DMS114 treated with DMSO at 0.1 percent for 48 hours (cell line): ENCODE data around the gene UBTF.

Experiments used
- DNase-seq: peaks from one replicate; lab custom pipeline; 2025; ENCODE audit not compliant: unreplicated experiment; lab: John Stamatoyannopoulos, UW

The UBTF gene

DNA sequence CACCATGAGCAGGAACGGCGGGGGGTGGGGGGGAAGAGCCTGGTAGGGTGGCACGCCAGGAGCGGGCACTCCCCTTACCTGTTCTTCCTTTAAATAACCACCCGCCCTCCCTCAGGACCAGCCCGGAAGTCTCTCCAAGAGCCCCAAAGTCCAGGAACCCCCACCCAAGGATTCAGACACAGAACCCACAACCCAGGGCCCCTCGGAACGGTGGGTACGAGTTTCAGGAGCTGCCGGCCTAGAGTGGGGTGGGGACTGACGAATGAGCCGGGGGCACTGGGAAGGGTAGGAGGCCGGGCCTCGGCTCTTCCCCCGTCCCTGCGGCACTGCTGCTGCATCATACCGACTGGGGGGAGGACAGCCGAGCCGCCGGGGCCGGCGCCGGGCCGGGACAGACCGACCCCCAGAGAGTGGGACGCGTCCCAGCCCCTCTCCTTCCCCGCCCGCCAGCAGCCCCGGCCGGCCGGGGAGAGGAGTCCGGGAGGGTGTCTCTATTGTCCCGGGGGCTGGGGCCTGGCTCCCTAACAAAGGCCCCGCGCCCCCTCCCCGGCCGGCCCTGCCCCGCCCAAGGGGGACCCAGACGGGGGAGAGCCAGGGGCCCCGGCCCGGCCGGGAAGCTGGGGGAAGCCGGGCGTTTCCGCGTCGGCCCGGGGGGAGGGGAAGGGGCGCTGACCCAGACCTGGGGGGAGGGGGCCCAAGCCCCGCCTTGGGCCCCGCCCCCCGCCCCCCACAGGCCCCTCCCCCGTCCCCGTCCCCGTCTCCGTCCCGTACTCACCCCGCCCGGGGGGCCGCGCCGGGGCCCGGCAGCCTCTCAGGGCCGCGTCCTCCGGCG is 20.5 kb downstream of the UBTF start:
- DNase-seq, result no peak

DNA sequence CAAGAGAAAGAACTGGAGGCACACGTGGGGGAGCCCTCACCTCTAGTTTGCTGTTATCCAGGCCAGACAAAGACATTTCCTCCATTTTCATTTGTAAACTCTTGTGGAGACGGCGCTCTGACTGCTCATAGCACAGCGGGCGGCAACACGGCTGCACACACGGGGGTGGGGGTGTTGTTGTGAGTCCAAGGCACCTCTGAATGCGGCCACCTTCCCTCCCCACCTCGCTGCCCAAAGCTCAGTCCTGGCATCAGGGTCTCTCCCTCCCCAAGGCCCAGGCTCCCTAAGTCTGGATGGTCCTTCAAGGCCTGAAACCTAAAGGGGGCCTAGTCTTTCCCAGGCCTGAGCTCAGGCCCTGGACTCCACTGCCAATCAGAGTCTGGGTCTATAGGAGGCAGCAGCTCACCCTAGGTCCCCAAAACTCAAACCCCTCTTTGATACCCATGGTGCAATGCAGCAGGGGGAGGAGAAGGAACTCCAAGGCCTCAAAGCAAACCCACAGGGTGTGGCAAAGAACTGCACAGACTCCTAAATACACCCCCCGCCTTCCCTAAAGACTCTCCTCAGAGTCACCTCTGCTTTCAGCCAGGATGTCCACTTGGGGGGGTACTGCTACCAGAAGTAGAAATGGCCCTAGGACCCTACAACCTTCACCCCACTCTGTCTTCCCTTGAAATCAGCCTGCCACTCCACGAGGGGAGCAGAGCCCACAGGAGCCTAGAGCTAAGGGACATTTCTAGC is 21.3 kb downstream of the UBTF start:
- no peak for DNase-seq

- no peak for DNase-seq
These were observed 22.4 kb downstream of the UBTF start for GRCh38 chr17:44197107-44197506.

DNA sequence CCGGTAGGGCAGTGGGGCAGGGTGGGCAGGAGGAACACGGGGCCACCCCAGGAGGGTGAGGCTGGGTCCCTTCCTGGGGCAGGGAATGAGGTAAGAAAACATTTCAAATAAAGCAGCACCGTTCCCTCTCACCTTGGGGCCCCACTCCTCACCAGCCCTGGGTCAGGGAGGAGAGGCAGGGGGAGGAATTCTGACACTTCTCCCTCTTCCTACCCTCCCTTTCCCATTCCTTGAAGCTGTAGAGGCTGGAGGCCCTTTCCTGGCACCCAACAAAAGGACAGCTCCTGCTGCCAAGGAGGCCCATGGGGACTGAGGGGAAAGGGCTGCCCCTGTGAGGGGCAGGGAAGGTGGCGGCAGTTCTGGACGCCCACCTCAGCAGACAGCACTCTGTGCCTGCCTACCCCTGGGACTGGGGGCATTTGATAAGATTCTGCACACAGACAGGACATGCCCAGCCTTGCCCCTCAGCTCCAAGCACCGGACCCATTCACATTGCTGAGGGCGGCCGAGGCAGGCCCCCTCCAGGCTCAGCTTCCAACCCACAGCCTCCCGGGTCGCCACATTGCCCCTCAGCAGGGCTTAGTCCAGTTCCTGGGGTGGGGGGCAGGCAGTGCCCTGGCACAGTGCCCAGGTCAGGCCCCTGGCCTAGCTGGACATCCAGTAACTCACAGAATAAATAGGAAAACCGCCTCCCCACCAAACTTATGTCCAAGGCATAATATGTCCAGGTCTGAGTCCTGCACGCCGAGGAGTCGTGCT is 26.0 kb downstream of the UBTF start:
- DNase-seq, result no peak

- no peak for DNase-seq
These were observed 26.7 kb downstream of the UBTF start for GRCh38 chr17:44192750-44193149.

DNA sequence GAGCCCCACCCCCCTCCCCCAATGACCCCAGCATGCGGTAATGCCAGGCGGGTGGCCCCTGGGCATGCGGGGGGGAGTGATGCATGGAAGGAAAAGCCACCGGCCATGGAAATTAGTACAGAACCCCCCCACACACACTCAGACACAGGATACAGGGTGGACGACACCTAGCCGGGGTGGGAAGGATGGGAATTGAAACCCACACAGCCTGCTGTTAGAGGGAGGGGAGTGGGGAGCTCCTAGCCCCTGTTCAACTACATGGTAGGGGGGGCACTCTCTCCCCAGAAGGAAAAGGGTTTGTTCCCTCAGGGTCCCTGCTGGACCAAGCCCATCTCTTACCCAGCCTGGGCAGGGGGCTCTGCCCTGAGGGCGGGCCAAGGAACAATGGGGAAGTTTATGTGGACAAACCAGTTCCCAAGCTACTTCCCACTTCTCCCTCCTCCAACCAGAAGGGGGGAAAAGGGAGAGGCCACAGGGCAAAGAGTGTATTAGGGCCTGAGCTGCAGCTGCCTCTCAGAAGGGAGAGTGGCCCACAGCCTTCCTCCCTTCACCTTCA is 27.5 kb downstream of the UBTF start:
- no peak for DNase-seq

- DNase-seq, result no peak
These were observed 28.1 kb downstream of the UBTF start for GRCh38 chr17:44191369-44191768.

DNA sequence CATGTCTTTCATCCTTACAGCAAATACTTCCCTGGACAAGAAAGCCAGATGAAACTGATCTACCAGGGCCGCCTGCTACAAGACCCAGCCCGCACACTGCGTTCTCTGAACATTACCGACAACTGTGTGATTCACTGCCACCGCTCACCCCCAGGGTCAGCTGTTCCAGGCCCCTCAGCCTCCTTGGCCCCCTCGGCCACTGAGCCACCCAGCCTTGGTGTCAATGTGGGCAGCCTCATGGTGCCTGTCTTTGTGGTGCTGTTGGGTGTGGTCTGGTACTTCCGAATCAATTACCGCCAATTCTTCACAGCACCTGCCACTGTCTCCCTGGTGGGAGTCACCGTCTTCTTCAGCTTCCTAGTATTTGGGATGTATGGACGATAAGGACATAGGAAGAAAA is 29.0 kb downstream of the UBTF start:
- DNase-seq, result no peak

DNA sequence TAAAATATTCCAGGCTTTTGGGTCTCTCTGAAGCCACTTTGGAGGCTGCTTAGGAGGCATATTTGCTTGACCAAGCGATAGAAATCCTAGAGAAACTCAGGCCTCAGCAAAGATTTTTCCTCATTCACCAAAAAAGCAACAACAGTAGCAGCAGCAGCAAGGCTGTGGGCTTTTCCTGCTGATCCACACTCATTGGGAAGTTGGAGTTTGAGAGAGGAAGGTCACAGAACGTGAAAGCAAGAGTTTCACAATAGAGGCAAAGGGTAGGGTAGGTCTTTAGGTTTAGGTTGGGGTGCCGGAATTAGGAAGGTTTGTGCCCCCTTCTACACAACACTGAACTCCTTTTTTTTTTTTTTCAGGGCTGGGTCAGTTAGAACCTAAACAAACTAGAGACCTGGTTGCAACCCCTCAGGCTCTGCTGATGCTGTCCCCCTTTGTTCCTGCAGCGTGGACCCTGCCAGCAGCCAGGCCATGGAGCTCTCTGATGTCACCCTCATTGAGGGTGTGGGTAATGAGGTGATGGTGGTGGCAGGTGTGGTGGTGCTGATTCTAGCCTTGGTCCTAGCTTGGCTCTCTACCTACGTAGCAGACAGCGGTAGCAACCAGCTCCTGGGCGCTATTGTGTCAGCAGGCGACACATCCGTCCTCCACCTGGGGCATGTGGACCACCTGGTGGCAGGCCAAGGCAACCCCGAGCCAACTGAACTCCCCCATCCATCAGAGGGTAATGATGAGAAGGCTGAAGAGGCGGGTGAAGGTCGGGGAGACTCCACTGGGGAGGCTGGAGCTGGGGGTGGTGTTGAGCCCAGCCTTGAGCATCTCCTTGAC is 30.7 kb downstream of the UBTF start:
- DNase-seq, result no peak

DNA sequence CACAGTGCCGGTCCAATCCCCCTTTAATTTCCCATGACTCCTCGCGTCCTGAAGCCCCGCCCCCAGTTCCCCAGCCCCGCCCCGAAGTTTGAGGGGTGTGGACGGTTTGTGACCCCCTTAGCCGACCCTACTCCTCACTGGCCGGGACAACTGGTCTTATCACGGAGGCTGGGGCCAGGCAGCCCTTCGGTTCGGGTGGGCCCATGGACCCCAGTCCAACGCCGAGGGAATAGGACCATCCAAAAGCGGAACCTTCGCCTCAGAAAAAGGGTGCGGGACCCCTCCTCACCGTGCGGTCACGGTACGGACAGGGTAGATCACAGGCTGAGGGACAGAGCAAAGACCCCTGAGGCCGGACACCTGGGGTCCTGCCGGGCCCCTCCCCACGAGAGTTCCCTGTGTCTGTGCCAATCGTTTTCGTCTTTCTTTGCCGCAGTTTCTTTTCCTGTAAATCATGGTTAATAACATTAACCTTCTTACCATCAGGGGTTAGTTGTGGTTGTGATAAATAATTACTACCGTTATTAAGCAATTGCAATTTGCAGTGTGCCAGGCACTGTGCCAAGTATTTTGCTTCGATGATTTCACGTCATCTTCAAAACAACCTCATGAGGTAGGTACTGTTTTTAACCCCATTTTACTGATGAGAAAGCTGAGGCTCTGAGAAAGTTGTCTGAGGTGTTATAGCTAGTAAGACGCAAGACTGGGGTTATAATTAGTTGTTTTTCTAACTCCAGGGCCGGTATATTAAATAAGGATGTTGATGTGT is 32.2 kb downstream of the UBTF start:
- DNase-seq, result no peak

- DNase-seq, result peak; percentile 99
These were observed 33.0 kb downstream of the UBTF start, which contains the start of gene TMUB2 for GRCh38 chr17:44186307-44187130. TMUB2 (plus strand) TSS chr17:44186972; CDS start chr17:44187709, 737 bp downstream.

DNA sequence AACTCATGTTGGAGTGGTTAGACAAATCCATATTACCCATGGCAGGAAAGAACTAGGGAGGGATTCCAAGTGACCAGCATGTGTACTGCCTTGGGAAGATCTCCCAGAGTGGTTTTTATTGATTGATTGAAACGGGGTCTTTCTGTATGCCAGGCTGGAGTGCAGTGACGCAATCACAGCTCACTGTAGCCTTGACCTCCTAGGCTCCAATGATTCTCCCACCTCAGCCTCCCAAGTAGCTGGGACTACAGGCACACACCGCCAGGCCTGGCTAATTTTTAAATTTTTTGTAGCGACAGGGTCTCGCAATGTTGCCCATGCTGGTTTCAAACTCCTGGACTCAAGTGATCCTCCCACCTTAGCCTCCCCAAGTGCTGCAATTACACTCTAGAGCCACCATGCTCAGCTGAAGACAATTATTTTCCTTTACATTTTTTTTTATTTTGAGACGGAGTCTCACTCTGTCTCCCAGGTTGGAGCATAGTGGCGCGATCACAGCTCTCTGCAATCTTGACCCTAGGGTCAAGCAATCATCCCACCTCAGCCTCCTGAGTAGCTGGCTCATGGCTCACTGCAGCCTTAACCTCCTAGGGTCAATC is 35.2 kb downstream of the UBTF start:
- DNase-seq, result no peak

- no peak for DNase-seq
These were observed 36.5 kb downstream of the UBTF start for GRCh38 chr17:44183024-44183423.

- no peak for DNase-seq
These were observed 41.3 kb downstream of the UBTF start for GRCh38 chr17:44178133-44178532.

GRCh38 chr17:44177640-44178039 is 41.8 kb downstream of the UBTF start:
- no peak for DNase-seq

GRCh38 chr17:44176671-44177501 is 42.6 kb downstream of the UBTF start:
- no peak for DNase-seq

DNA sequence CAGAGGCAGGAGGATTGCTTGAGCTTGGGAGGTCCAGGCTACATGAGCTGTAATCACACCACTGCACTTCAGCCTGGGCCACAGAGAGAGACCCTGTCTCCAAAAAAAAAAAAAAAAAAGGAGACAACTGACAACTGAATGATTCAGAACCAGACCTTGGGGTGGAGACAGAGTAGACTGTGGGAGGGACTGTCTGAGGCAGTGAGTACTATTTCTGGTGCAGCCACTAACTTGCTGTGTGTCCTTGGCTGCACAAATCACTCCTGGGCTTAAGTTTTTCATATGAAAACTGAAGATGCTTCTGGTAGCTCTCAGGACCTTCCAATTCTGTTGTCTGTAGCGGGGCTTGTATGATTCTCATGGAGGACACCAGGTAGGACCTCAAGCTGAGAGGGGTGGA is 43.2 kb downstream of the UBTF start:
- DNase-seq, result no peak

DNA sequence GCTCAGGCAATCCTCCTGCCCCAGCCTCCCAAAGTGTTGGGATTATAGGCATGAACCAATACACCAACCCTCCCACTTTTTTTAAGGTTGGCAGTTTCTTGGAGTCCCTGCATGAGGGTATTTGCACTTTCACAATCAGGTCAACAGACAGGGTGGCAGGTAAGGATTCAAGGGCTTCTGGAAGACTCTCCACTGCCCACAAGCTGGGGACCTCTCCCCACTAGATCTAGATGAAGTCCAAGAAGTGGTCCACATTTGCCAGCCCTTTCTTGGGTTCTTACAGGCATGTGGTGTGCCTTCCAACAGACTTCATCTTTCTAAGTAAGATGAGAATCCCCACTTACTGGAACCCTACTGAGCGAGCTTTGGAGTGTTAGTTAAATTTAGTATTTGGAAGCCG is 45.0 kb downstream of the UBTF start:
- no peak for DNase-seq
